NCI-H1694 (cell line): ENCODE results near the gene DHCR24.

Source experiments
- DNase-seq: peaks from one replicate; lab custom pipeline; 2025; lab: John Stamatoyannopoulos, UW

The DHCR24 gene

DNA sequence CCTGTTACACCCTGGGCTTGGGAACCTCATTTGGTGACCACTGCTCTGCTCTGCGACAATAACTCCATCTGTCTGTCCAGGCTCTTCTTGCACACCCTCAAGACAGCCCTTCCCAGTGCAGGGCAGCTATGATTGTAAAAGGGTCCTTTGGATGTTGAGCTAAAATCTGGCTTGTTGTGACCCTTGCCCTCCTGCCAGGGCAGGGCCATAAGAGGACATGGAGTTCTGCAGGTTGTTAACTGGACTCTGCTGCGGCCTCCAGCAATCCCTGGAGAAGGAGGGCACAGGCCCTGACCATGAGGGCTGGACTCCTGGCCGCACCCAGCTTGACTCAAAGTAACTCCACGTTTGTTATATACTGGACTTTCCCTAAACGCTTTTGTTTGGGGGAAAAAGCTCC, 41.2 kb downstream of the DHCR24 start:
- no peak for DNase-seq

DNA sequence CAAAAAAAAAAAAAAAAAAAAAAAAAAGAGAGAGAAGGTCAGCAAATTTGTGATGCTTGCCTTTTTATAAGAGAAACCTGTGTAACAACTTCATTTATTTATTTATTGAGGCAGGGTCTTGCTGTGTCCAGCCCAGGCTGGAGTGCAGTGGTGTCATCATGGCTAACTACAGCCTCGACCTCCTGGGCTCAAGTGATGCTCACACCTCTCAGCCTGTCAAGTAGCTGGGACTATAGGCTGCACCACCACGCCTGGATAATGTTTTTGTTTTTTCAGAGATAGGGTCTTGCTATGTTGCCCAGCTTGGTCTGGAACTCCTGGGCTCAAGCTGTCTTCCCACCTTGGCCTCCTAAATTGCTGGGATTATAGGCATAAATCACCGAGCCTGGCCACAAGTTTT, 42.4 kb downstream of the DHCR24 start:
- no peak for DNase-seq

DNA sequence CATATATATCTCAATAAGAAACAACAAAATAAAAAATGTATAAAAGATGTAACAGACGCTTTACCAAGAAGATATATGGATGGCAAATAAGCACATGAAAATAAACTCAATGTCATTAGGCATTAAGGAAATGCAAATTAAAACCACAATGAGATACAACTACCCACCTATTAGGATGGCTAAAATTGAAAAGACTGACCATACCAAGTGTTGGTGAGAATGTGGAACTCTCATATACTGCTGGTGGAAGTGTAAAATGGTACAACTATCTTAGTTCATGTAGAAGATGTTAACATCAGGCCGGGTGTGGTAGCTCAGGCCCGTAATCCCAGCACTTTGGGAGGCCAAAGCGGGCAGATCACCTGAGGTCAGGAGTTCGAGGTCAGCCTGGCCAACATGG, 43.5 kb downstream of the DHCR24 start:
- no peak for DNase-seq

DNA sequence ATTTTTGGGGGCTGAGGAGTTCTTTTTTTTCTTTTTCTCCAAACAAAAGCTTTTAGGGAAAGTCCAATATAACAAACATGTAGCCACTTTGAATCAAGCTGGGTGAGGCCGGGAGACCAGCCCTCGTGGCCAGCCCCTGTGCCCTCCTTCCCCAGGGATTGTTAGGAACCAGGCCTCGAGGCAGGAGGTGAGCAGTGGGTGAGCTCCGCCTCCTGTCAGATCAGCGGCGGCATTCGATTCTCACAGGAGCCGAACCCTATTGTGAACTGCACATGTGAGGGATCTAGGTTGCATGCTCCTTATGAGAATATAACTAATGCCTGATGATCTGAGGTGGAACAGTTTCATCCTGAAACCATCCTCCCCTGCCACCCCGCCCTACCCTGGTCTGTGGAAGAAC, 44.0 kb downstream of the DHCR24 start:
- no peak for DNase-seq

DNA sequence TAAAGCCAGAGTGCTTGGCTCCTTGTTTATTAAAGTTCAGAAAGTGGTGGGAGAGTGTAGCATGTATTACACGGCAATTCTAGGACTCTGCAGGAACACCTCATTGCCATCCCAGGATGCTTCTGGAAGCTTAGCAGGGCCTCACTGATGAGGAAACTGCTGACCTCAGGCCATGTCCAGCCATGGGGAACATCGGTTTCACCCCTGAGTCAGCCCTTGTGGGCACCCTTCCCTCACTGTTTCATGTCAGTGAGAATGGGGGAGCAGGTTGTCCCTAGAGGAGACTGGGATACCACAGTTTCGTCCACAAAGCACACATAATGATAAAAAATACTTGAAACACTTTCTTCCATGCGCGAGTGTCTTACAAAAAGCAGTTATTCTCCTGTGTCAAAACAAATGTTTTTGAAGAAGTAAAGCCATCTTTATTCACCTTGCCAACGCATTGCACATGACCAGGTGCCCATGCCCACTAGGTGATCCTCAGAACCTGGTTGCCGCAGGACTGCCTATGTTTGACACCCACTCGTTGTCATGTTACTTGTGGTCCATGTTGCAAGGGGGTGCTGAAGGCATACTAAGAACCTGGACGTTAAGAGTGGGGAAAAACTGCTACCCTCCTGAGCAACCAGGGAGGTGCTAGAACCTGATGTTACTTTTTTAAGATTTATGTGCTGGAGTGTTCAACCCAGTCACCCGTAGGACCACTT, 44.6 kb downstream of the DHCR24 start:
- no peak for DNase-seq

DNA sequence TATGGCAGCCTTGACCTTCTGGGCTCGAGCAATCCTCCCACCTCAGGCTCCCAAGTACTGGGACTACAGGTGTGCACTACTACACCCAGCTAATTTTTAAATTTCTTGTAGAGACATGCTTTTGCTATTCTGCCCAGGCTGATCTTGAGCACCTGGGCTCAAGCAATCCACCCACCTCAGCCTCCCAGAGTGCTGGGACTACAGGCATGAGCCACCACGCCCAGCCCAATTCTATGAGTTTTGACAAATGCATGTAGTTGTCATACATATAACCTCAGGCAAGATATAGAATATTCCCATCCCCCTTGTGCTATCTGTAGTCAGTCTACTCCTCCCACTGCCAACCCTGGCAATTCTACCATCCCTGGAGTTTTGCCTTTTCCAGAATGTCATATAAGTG, 47.2 kb downstream of the DHCR24 start:
- DNase-seq, result no peak

DNA sequence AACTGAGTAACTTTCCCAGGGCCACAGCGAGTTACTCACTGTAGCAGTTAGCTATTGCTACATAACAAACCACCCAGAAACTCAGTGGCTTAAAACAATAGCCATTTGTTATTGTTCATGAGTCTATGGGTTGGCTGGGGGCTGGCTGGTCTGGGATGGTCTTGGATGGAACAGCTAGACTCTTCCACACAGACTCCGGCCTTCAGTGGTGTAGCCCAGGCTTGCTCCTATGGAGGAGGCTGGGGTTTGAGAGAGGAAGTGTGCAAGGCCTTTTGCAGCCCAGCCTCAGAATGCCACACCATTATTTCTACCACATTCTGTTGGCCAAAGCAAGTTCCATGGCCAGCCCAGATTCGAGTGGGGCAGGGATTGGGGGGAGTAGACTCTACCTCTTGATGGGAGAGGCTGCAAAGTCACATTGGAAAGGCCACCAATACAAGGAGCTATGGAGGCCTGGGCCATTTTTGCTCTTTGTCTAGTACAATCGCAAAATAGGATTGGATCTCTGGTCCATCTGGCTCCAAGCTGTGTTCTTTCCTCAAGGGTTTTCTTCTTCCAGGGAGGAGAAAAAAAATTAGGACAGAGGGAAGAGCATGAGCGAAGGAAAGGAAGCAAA, 48.3 kb downstream of the DHCR24 start:
- DNase-seq, result no peak

DNA sequence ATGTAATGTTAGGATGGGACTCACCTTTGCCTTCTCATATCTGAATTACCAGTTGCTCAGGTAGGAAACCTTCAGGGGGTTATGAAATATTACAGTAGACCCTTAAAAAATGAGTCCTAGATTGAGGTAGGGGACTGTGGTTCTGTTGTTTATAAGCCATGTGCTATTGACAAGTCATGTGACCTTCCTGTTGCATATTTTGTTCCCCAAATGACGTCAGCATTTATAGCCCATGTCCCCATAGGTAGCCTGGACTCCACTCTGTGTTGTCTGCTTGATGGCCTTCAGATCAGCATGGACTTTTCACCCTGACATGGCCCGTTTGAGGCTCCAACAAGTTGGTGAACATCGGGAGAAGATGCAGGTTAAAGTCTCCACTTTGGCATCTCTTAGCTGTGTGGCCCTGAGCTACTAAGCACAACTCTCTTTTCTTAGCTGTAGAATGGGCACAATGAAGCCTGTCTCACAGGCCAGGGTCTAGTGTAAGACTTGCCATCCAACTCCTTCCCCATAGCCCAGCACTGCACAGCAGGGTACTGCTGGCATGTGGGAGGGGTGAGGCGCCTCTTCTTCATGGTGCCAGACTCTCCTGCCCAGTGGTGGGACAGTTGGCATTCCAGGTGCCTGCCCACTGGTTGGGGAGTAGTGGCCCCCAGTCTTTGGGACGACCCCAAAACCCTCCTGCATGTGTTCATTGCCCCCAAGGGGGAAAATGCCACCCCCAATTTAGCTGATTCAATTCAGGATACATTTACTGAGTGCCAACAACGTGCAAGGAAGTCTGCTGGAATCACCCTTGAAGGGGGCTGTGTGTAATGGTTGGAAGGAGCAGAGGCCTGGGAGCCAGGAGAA, 49.8 kb downstream of the DHCR24 start:
- no peak for DNase-seq

DNA sequence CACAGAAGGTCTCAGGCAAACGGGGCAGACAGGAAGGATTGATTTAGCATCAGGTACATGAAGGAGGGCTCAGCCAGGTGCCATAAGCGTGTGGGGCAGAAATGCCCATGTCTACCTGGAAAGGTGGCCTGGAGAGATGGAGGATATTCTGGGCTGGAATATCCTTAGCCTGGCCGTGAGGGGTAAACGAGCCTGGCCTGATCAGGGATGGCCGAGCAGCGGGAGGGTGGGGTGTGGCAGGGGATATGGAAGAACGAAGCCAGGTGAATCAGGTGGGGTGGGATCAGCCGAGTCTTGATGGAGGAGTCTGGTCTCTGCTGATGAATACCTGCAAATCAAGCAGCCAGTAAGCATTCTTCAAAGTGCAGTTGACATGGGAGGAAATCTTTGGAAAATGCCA, 50.4 kb downstream of the DHCR24 start:
- no peak for DNase-seq

DNA sequence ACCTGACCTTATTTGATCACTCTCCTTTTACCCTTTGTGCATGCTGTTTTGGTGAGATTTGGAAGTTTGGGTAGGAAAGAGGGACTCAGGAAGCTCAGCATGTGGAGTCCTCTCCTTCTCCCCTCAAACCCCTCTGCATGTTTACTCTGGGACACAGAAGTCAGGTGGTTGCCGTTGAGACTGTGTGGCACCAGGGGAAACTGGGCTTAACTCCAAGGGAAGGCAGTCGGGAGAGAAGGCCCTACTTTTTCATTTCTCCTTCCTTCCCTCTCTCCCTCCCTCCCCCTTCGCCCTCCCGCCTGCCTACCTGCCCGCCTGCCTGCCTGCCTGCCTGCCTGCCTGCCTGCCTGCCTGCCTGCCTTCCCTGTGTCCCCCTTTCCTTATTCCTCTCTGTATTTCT, 51.0 kb downstream of the DHCR24 start:
- DNase-seq, result no peak

DNA sequence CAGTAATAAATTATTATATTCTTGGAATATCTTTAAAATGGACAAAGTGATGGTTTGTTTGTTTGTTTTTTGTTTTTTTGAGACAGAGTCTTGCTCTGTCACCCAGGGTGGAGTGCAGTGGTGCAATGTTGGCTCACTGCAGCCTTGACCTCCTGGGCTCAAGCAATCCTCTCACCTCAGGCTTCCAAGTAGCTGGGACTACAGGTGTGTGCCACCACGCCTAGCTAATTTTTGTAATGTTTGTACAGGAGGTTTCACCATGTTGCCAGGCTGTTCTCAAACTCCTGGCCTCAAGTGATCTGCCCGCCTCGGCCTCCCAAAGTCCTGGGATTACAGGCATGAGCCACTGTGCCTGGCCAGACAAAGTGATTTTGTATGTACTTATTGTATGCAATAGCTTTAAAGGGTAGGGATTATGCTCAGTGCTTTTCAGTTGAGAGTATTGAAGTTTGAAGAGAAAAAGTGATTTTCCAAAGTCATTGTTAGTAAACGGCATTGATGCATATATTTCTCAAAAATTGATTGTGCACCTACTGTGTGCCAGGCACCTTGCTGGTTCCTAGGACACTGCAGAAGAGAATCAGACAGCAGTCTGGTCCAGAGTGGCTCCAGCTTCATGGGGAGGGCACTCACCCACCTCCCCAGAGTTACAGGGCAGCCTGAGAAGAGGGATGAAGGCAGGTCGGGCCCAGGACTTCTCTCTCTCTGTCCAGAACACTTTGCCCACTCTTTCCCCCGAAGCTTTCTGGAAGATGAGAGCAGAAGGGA, 51.7 kb downstream of the DHCR24 start:
- no peak for DNase-seq

DNA sequence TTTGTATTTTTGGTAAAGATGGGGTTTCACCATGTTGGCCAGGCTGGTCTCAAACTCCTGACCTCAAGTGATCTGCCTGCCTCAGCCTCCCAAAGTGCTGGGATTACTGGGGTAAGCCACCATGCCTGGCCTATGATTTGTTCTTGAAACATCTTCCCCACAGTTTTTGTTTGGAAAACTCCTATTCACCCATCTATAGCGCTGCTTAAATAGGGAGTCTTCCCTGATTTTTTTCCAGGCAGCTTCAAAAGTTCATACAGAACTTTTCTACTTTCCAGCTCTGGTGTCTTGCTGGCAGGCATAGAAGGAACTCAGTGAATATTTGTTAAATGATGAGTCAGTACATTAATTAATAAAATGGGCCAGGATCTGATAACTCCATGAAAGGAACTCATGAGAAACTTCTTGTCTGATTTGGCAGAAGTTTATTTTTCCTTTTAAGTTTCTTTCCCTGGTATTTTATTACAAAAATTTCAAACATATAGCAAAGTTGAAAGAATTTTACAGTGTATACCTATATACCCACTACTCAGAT, 52.9 kb downstream of the DHCR24 start:
- no peak for DNase-seq

DNA sequence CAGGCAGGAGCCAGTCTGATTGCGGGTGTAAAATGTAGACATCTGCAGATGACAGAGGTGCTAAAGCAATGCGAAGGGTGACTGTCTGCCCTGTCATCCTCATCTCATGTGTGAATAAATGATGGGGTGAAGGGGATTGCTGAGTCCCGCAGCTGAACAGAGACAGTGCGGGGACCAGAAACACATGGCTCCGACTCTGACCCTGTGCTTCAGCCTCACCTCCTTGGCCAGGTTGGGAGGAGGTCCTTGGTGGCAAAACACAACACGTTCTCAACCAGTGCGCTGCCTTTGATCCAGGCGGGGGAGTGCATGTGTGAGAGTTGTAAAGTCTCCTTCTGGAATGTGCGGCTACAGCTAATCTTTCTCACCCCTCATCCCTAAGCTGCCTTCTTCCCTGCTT, 53.9 kb downstream of the DHCR24 start:
- no peak for DNase-seq

DNA sequence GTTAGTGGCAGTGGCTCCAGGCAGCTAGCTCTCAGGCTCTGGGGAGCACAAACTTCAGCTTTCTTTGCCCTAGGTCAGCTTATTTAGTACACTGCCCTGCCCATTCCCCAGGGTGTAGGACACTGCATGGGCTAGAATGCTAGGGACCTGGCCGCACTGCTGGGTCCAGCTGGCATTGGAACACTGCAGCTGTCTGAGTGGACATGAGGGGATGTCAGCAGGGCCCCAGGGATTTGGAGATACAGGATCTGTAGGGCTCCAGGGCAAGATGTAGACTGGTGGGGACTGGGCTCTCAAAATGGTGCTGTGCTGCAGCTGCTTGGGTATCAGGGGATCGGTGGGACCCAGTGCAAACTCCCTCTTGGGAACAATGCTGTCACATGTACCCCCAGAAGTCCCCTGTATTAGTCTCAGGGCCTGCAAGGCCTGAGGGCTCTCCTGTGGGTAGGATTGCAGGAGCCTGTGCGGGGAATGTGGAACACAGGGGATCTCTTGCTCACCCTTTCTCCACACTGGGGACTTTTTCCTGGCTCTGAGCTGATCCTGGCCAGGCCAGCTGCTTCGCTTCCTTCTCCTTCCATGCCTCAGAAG, 60.7 kb downstream of the DHCR24 start:
- no peak for DNase-seq

DNA sequence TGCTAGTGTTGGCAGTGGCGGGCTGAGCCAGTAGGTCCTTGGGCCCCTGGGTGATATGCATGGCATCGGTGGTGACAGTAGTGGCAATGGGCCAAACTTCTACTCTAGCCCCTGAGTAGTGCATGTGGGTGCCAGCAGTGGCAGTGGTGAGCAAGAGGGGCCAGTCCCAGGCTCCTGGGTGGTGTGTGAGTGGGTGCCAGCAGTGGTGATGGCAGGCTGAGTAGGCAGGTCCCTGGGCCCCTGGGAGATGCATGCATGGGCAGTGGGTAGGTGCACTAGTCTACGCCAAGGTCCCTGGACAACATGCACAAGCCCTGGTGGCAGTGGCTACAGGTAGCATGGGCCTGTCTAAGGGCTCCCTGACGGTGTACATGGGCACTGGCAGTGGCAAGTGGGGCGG, 61.3 kb downstream of the DHCR24 start:
- no peak for DNase-seq

DNA sequence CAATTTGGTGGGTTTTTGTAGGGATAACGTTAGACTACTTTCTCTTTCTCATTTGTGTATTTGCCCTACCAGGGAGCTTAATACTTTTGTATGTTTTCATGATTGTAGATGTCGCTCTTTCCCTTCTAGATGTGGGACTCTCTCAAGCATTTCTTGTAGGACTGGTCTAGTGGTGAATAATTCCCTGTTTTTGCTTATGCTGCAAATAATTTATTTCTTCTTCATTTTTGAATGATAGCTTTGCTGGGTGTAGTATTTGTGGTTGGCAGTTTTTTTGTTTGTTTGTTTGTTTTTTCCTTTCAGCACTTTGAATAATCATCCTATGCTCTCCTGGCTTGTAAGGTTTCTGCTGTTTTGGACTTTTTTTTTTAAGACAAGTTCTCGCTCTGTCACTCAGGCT, 63.3 kb downstream of the DHCR24 start:
- no peak for DNase-seq

DNA sequence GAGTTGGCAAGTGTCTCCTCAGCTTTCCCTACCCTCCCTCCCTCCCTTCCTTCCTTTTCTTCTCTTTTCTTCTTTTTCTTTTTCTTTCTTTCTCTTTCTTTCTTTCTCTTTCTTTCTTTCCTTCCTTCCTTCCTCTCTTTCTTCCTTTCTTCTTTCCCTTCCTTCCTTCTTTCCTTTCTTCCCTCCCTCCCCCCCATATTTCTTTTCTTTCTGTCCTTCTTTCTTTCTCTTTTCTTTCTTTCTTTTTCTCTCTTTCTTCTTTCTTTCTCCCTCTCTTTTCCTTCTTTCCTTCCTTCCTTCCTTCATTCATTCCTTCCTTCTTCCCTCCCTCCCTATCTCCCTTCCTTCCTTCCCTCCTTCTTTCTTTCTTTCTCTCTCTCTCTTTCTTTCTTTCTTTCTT, 67.3 kb downstream of the DHCR24 start:
- no peak for DNase-seq

DNA sequence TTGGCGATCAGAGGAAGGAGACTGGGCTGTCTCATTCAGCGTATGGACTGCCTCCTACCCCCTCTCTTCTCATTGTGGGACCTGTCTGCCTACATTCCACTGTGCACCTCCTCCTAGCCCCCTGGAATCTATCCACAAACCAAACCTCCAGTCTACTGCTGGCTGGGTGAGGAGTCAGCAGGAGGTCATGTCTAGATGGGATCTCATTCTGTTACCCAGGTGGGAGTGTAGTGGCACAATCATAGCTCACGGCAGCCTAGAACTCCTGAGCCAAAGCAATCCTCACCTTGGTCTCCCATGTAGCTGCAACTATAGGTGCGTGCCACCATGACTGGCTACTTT, 67.8 kb downstream of the DHCR24 start:
- no peak for DNase-seq

DNA sequence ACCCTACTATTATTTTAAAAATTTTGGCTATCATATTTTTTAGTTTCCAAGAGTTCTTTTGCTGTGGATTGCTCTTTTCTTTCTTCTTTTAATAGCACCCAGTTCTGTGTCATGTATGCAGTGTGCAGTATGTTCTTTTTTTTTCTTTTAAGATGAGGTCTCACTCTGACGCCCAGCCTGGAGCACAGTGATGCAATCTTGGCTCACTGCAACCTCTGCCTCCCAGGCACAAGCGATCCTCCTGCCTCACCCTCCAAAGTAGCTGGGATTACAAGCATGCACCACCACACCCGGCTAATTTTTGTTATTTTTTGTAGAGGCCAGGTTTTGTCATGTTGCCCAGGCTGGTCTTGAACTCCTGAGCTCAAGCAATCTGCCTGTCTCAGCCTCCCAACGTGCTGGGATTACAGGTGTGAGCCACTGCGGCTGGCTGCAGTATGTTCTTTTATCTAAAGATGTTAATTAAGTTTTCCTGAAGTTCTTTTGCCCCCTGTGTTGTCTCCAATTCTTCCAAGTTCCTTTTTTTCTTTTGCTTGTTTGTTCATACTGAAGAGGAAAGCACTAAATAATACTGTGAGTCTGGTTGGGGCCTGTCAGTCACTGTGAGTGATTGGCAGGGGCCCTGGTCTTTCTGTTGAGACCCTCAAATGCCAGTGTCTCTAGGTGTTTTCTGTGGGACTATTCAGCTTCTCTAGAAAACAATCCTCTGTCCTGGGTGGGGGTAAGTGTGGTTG, 68.4 kb downstream of the DHCR24 start:
- DNase-seq, result no peak

DNA sequence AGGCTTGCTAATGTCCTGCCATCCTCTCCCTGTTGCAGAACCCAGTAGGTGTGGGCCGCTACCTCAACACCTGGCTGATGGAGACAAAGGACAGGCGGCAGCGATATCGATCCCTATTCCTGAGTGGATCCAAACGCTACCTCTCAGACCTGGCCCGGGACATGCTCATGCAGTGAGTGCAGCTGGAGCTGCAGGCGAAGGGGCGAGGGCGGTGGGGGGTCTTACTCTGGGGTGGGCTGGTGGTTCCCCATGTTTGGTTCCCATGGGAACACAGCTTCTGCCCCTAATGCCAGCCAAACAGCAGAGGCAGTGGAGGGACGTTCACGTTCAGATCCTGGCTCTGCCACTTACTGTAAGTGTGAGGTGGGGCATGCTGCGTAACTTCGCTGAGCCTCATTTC, 70.0 kb downstream of the DHCR24 start:
- DNase-seq, result no peak

DNA sequence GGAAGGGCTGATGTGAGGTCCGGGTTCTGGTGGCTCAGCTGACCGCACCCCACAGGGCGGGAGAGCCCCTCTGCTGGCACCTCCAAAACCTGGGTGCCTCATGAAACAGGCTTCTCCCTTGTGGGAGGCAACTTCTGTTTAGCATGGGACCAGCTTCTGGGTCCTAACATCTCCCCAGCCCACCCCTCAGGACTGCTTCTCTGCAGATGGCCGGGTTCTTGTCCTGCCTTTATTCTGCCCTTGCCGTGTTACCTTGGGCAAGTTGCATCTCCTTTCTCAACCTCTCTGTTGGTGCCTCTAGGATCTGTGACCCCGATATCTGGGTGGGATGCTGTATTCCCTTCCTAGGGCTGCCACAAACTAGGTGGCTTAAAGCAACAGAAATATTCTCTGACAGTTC, 70.9 kb downstream of the DHCR24 start:
- no peak for DNase-seq
